A172 (cell line): ENCODE data around the gene DNM2. TPM values are rescaled to one million over a fixed set of nuclear protein-coding genes. Genes with fewer than 3 reads are reported as not detected.
"Not testable (repeated sequence)": the region's sequence is repeated elsewhere in the genome, so short reads cannot be mapped to it uniquely, and the experiment has no call there.

Experiments used
- DNase-seq: peaks from one replicate; pipeline ENCODE4 v3.0.0-alpha.2; 2015; ENCODE audit warnings: low spot score
- total RNA-seq: library from RNA; depleted of rRNA; stranded (reverse); fragments of >200 nt; shearing (Covaris generic); gene quantifications from 2 replicates; pipeline ENCODE4 v1.2.3, GENCODE V29; 2014; rRNA removed

DNM2 gene
- total RNA-seq: 51.7 and 56.0 TPM in 2 replicates

DNA sequence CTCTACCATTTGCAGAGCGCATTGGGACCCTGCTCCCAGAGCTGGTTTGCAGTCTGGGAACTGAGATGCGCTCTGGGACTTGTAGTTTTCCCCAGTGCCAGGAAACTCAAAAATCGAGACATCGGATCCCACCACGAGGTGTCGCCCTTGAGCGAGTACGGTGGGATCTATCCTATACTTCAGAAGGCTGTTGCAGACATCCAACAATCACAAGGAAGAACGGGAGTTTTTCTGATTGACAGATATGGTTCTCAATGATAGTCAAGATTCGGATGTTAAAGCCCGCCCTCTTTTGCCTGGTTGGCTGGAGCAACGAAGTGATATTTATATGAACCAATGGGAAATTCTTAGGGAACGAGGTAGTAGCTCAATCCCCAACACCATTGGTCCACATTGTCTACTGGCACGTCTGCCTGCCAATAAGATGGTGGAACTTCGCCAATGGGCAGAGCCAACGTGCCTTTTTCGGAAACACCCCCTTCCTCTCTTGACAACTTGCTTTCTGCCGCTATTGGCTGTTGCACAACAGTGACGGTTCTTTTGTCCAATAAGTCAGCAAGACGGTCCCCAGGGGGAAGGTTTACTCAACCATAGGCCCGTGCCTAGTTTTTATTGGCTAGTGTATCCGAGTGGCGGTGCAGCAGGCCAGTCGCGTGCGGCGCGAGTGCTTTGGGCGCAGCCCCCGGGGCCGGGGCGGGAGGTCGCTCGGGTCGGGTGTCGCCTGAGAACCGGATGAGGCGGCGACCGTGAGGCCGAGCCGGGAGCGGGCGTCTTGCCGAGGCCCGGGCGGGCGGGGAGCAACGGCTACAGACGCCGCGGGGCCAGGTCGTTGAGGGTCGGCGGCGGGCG lies at the start of gene DNM2:
Gene DNM2, plus strand, starts transcription at position 724 of the 849 bp plus-strand sequence. CDS start 164 bp downstream, outside the sequence.
- DNase-seq: peak; percentile 100

DNA sequence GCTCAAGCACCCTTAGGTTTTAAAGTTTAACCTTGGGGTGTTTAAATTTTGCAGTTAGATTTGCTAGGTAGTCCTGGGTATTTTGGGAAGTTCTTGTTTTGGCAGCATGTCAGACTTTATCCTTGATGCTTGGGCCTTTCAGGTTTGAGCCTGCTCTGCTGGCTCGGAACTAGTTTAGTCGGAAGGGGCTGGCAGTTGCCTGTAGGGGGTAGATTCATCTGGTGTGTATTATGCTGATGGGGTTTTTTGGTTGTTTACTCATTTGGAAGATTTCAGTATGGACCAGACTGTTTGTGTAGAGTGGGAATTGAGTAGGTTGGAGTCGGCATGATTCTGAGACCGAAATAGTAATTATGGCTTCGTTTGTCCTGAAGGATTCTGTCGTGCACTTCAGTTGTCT lies 48.6 kb upstream of the DNM2 start:
- DNase-seq: no peak

GRCh38 chr19:10670182-10670581 lies 47.7 kb upstream of the DNM2 start:
- DNase-seq: no peak

DNA sequence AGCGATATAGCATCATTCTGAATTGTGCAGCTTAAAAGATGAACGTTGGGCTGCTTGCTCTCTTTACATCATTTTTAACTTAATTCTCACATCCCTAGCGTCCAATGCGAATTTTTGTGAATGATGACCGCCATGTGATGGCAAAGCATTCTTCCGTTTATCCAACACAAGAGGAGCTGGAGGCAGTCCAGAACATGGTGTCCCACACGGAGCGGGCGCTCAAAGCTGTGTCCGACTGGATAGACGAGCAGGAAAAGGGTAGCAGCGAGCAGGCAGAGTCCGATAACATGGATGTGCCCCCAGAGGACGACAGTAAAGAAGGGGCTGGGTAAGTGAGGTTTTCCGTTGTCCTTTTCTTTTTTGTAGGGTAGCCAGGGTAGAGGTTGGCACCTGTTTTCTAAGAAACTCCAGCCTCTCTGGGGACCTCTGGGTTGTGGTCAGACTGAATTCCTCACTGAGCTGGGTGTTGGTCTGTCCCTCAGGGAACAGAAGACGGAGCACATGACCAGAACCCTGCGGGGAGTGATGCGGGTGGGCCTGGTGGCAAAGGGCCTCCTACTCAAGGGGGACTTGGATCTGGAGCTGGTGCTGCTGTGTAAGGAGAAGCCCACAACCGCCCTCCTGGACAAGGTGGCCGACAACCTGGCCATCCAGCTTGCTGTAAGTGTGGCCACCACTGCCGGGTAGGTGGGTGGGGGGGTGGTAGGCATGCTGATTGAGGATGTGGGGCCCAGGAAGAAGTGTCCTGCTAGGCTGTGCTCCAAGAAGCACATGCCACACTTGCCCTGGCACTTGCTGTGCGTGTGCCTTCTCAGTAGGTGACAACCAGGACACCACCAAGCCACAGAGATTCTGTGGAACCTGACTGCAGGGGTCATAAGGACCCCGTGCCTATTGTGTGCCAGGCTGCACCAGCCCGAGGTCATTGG lies 46.7 kb upstream of the DNM2 start:
- DNase-seq: no peak

- peak; percentile 32 for DNase-seq
Measured at GRCh38 chr19:10671922-10672321, 46.0 kb upstream of the DNM2 start.

DNA sequence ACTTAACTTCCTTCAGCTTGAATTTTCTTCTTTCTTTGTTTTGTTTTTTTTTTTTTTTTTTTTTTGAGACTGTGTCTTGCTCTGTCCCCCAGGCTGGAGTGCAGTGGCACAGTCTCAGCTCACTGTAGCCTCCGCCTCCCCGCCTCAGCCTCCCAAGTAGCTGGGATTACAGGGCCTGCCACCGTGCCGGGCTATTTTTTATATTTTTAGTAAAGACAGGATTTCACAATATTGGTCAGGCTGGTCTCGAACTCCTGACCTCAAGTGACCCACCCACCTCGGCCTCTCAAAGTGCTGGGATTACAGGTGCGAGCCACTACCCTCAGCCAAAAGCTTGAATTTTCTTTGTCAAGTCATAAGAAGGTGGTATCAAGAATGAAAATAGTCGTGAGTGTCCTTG lies 42.7 kb upstream of the DNM2 start:
- not testable (repeated sequence) for DNase-seq

GRCh38 chr19:10677751-10678150 lies 40.1 kb upstream of the DNM2 start:
- no peak for DNase-seq

DNA sequence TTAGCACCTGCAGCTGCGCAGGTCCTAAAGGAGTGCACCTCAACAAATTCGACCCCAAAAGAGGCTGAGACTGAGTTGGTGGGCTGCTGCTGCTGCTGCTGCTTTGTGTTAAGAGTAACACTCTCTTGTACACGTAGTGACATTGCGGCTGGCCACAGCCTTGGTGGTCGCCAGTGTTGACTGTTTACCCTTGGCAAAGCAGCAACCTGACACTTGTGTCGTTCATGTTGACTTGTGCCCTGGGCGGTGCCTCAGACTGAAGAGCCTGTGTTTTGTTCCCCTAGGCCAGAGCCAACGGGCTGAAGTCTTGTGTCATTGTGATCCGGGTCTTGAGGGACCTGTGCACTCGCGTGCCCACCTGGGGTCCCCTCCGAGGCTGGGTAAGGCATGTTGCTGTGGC lies 39.1 kb upstream of the DNM2 start:
- DNase-seq: no peak

DNA sequence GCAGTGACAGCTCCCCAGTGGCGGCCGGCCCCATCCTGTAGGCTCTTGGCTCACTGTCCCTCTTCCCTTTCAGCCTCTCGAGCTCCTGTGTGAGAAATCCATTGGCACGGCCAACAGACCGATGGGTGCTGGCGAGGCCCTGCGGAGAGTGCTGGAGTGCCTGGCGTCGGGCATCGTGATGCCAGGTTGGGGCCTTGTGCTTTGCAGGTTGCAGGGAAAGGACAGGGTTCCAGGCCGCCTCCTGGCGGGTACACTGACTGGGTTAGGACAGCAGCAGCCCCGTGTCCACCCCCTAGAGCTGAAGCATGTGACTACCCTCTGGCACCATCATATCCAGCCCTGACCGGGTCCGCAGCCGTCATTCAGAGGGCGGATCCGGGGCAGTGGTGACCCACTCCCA lies 38.1 kb upstream of the DNM2 start:
- no peak for DNase-seq

DNA sequence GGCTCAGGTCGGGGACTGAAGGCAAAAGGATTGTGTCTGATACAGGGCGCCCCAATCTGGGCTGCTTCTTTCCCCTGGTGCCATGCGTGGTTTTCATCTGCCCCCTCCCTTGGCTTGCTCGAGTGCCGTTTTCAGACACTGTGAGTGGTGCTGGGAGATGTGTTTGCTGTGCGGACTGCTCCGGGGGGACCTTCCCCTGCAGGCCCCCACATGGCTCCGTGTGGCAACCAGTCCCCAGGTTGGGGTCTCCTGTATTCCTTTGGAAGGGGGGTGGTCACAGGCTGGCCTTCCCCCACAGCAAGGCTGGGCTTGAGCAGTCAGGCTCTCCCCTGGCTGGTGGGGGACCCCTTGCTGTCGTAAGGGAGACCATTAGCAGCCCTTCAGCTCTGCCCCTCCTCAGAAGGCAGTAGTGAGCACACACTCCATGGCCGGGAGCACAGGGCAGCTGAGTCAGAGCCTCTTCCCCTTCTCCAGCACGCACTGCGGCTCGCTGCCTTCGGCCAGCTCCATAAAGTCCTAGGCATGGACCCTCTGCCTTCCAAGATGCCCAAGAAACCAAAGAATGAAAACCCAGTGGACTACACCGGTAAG lies 37.2 kb upstream of the DNM2 start:
- no peak for DNase-seq

DNA sequence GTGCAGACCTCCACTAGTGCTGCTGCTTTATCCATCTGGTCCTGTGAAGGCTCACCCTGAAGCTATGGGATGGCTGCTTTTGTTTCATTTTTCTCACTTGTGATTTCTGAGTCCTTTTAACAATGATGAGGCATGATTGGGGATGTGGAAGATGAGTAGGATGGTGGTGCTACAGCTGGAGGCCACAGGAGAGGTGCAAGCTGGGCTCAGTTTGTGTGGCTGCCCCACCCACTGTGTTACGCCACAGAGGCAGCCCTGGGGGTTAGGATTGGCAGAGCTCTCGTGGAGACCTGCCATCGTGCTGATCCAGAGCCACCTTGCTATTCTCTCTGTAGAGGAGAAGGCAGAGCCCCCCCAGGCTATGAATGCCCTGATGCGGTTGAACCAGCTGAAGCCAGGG lies 36.2 kb upstream of the DNM2 start:
- DNase-seq: no peak

DNA sequence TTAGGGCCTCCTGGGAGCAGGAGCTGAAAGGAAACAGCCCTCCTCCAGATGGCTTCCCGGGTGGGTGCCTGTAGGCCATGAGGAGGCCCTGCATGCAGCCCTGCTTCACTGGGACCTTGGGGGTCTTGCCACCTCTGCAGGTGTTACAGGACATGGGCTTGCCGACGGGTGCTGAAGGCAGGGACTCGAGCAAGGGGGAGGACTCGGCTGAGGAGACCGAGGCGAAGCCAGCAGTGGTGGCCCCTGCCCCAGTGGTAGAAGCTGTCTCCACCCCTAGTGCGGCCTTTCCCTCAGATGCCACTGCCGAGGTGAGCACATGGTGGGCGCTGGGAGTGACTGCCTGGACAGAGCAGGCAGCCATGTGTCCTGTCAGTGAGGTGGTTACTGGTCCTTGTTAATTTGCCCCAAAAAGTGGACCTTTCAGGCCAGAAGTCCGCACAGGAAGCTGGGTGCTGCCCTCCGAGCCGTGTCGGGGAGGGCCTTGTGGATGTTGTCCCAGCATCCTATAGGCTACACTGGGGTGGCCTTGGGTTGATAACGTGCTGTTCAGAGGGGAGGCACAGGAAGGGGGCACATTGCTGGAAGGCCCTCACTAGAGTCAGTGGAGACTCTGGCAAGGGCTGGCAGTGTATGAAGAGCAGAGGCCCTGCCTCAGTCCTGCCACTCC lies 35.3 kb upstream of the DNM2 start:
- no peak for DNase-seq

DNA sequence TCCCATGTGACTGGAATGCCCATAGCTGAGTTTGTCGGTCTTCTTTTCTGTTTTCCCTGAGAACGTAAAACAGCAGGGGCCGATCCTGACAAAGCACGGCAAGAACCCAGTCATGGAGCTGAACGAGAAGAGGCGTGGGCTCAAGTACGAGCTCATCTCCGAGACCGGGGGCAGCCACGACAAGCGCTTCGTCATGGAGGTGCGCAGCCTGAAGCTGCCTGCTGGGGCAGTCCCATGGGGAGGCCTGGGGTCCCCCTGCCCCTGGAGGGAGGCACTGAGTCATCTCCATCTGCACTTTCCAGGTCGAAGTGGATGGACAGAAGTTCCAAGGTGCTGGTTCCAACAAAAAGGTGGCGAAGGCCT lies 34.8 kb upstream of the DNM2 start:
- DNase-seq: no peak

- no peak for DNase-seq
Measured at GRCh38 chr19:10683582-10683981, 34.3 kb upstream of the DNM2 start.

DNA sequence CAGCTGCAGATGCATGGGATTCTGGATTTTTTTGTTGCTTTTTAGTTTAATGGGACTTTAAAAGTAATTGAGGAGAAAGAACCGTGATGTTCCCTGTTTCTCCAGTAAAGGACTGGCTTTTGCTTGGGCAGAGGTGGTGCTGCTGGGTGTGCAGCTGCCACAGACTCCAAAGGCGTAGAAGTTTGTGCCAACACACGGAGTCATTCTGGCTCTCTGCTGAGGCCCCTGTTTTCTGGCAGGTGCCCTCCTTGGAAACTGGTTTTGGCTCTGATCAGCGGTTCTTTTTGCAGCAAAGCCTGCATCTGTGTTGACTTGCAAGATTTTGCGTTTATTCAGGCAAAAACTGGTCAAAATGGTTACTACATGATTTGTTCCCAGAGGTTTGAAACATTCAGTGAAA lies 32.7 kb upstream of the DNM2 start:
- no peak for DNase-seq

GRCh38 chr19:10686193-10686592 lies 31.7 kb upstream of the DNM2 start:
- DNase-seq: no peak

- DNase-seq: peak; percentile 60
Measured at GRCh38 chr19:10686661-10687517, 31.0 kb upstream of the DNM2 start.

- no peak for DNase-seq
Measured at GRCh38 chr19:10687518-10688288, 30.2 kb upstream of the DNM2 start.

DNA sequence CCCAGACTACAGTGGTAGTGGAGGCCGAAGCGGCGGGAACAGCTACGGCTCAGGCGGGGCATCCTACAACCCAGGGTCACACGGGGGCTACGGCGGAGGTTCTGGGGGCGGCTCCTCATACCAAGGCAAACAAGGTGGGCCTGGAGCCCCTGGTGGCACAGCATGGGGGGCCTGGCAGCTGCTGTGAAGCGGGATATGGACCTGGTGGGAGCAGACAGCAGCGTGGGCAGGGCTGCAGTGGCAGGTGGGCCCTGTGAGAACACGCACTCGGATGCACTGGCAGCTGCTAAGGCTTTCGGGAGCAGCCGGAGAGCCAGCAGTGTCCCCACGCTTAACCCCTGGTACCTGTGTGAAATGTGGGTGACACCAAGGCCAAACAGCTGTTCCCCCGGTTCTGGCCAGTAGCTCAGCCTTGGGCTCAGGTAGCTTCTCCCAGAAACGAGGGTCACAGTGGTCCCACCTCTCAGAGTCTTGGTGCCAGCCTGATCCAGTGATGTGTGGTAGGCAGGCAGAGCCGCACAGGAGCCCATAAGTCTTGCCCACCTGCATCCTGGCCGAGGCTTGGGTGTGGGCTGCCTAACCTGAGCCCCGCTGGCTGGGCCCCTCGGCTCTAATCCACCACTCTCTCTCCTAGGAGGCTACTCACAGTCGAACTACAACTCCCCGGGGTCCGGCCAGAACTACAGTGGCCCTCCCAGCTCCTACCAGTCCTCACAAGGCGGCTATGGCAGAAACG lies 29.2 kb upstream of the DNM2 start:
- DNase-seq: no peak
